Activated gamma-delta T cell treated with Interleukin-2 at 50 U/mL for 16 hours (primary cell): ENCODE data around the gene CD300LF.

Experiments used
- DNase-seq: peaks from one replicate; pipeline ENCODE4 v3.0.0-alpha.2; 2020

CD300LF gene

DNA sequence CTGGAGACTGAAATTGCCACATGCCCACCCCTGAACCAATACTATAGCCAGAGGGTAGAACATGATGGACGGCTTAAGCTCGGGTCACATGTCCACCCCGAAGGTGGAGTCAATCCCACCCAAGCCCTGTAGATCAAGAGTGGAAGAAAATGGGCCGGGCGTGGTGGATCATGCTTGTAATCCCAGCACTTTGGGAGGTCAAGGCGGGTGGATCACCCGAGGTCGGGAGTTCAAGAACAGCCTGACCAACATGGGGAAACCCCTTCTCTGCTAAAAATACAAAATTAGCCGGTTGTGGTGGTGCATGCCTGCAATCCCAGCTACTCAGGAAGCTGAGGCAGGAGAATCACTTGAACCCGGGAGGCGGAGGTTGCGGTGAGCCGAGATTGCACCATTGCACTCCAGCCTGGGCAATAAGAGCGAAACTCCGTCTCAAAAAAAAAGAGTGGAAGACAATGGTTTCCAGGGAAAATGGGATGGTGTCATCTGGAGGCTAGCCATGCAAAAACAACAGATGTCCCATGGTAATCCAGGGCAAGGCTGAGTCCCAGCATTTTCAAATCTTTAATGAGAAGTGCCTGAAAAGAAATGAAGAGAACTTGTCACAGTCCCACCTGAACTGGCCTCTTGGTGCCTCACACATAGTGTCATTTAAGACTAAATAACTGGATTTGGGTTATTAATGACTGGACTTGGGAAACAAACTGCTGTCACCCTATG lies 30.1 kb downstream of the CD300LF start:
- no peak for DNase-seq

GRCh38 chr17:74682028-74682427 lies 30.7 kb downstream of the CD300LF start:
- DNase-seq: no peak

GRCh38 chr17:74680941-74681340 lies 31.8 kb downstream of the CD300LF start:
- DNase-seq: no peak

DNA sequence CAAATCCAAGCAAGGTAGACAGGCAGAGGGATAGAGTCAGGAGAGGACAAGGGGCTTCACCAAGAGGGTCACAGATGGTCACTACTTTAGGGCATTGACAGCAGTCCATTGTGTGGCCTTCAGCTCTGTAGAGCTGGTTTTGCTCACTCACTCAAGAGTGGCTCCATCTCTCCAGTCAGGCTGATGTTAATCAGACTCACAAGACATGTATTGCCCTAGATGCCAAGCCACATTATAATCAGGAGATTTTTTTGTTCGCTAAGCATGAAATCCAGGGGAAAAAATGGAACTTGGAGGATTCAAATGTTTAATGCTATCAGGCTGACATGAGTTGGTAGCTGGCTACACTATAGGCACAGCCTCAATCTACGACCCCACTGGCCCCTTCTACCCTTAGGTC lies 32.5 kb downstream of the CD300LF start:
- no peak for DNase-seq

DNA sequence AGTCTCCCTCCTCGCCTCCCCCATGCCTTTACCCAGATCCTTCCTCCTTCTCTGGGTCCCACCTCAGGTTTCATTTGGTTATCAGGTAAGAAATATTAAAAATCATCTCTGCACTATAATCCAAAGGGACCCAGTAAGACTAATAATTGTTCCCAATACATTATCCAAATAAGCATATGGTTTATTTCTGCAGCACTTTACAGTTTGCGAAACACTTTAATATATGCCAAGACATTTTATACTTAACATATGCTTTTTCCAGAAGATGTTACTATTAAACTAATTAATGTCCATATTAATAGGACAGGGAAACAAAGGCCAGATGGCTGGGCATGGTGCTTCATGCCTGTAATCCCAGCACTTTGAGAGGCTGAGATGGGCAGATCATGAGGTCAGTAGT lies 33.3 kb downstream of the CD300LF start:
- DNase-seq: no peak

GRCh38 chr17:74678541-74678940 lies 34.2 kb downstream of the CD300LF start:
- no peak for DNase-seq

DNA sequence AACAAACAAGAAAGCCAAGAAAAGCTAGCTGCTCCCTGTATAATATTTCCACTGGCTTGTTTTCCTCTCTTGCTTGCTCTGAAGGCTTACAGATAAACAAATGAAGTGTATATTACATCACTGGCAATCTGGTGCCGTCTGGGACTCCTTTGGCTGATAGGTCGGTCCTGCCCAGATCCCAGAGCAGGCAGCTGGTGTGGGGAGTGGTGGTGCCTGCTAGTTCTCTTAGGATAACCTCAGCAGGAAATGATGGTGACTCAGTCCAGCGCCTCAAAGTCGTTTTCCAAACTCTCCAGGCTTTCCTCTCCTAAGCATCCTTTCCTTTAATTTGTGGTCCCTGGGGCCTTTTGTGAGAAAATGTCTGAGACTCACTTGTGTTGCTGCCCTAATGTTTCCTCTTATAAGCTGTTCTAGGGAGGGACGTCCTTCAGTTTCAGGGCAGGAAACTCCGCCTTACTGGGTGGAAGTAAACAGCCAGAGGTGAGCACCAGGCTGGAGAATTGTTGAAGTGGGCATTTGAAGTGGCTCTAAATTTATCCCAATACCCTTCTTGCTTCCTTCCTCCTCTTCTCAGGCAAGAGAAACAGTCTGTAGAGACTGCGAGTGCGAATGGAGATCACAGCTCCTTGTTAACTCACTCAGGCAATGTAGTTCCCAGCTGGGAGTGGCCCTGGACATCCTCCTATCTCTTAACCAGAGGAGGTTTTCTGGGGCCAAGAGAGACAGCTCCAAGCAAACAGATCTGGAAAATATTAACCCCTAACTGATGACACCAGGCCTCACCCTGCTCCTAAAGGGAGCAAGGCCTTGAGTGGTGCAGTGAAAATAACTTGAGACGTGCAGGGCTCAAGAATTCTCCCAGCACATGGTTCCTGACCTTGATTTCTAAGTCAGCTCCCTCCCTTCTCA lies 34.9 kb downstream of the CD300LF start:
- DNase-seq: no peak

- DNase-seq: peak; percentile 68
These were observed 41.5 kb downstream of the CD300LF start for GRCh38 chr17:74671031-74671771.

DNA sequence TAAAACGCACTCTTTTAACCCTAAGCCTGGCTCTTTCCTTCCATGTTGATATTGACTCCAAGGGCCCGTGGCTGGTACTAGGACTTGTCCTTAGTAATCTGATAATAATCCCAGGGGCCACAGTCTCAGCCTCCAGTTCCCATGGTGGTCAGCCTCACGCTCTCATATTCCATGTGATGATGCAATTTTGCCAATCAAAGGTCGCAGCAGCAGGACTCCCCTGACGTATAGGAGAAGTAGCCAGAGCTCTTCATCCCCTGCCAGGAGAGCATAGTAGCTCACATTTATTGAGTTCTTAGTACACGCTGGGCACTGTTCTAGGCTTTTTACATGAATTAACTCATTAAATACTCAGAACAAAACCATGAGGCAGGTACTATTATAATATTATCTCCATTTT lies 42.4 kb downstream of the CD300LF start:
- no peak for DNase-seq

DNA sequence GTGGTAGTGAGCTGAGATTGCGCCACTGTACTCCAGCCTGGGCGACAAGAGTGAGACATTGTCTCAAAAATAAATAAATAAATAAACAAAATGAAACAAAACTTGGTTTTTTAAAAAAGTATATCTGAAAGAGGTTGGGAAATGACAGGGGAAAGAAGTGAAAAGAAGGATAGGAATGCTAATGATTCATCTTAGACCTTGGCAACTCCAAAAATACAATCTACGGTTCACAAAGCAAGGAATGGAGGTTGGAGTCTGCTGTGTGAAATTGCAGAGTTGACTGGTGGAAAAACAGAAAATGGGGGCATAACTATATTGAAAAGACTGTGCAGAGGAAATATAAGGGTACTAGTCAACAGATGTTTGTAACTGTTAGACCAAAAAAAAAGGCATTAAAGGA lies 49.2 kb downstream of the CD300LF start:
- no peak for DNase-seq

DNA sequence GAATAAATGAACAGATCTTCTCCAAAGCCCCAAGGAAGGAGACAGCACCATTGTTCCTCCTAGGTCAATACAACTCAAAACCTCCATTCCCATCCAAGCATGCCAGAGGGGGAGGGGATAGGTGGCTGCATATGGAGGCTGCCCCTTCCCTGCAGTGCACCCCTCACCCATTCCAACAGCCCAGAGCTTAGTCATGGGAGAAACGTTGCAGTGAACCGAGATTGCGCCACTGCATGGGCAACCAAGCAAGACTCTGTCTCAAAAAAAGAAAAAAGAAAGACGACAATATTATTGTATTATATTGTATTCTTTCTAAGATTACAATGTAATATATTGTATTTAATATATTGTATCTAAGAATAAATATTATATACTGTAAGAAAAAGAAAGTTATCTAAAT lies 52.8 kb downstream of the CD300LF start:
- no peak for DNase-seq

DNA sequence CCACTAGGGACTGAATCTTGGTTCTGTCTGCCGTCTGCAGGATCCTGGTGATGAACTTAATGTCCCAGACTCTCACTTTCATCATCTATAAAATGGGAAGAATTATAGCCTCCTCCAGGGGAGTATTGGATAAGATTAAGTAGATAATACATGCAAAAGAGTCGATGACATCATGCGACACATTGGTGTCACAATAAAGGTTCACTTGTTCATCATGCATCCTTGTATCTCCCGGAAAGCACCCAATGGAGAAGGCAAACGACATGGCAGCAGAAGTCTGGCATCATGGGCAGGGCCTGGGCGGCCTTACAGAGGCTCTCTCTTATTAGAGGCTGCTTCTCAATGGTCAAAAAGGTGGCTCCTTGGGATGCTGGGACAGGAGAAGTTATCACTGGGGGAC lies 54.1 kb downstream of the CD300LF start:
- no peak for DNase-seq

GRCh38 chr17:74654742-74655141 lies 58.0 kb downstream of the CD300LF start:
- no peak for DNase-seq

GRCh38 chr17:74652020-74652419 lies 60.7 kb downstream of the CD300LF start:
- no peak for DNase-seq

GRCh38 chr17:74649909-74650308 lies 62.8 kb downstream of the CD300LF start:
- no peak for DNase-seq

DNA sequence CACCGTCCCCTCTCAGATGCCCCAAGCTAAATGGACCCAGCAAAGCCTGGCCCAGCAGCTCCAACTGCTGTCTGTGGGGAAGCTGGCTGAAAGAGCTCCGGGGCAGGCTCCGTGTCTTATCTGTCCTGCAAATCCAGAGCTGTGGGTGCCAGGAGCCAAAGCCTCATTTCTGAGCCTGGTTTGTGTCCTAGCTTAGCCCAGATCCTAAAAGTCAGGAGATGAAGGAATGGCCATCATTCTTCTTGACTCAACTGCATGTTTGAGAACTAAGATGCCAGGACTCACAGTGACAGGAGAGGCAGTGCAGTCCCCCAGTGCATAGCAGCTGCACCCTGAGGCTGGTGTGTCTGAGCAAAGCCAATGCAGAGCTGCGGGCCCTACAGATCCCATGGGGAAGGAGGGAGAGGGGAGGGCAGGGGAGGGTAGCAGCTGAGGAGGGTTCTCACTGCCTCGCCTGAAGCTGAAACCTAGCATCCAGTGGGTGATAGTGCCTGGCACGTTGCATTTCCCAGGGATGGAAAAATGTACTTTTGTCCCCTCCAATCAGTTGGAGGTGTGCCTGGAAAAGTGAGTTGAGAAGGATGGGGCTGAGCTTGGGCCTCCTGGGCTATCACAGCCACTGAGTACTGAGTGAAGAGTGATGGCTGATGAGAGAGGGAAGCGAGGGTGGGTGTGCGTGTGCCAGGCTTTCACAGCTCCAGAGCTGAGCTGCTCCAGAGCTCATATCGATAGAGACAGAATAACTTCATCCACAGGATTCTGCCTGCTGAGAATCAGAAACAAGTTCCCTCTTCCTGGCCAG lies 64.7 kb downstream of the CD300LF start:
- DNase-seq: no peak

DNA sequence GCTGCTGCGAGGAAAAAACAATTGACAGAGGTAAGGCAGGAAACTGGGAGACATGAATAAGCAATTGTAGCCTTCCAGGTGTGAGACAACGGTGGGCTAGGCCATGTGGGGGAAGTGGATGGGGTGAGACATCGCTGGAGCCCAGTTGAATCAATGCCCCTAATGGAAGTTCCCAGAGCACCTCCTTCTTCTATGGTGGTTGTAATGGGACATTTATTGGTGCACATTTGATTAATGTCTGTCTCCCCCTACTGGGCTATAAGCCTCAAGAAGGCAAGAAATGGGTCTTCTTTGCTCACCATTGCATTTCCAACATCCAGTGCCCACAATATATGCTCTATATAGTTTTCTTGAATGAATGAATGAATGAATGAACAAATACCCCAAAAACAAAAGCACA lies 66.5 kb downstream of the CD300LF start:
- no peak for DNase-seq

DNA sequence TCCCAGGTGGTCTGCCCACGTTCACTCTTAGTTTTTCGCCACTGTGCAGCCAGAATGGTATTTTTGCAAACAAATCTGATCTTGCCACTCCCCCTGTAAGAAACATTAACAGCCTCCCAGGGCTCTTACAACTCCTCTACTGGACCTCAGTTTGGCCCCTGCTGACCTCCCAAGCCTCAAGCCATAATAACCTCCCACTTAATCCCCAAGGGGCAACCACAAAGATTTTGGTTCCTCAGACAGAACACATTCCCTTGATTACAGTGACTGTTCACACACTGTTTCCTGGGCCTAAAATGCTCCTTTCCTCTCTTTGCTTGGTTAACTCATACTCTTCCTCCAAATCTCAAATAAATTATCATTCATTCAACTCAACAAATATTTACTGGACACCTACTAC lies 67.7 kb downstream of the CD300LF start:
- no peak for DNase-seq

DNA sequence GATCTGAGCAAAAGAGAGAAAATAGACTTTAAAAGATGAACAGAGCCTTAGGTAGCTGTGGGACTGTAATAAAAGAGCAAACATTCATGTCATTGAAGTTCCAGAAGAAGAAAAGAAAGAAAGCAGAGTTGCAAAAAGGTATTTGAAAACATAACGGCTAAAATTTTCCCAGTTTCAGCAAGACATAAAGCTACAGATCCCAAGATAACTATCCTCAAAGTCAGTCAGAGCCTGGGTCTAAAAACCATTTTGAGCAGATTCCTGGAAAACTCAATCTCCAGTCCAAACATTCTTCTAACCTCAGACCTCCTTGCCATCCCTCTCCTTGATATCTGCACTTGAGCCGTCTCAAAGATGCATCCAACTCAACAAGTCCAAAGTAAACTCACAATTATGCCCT lies 68.3 kb downstream of the CD300LF start:
- no peak for DNase-seq
